ENCODE measurements around the gene TMEM43. TPM values are rescaled to one million over a fixed set of nuclear protein-coding genes. Genes with fewer than 3 reads are reported as not detected.

TMEM43 gene
- total and polyA plus RNA-seq, 2 of the 13 experiments (the other 11 are each of a cell fraction or from before 2014, with no cell fraction given) = 48.9 to 50.5 TPM

- TF ChIP-seq ZHX2 (IDR thresholded peaks at IDR 0.05; ENCODE audit: low read depth) (no peak), ZHX2 (CRISPR knock-in tag; IDR thresholded peaks at IDR 0.05; ENCODE audit: borderline replicate concordance) (no peak), CEBPB (IDR thresholded peaks at IDR 0.05; ENCODE audit: borderline replicate concordance, low read depth, low read length) (peak; percentile 83), PHF20 (CRISPR knock-in tag; IDR thresholded peaks at IDR 0.05) (no peak), ZNF704 (CRISPR knock-in tag; IDR thresholded peaks at IDR 0.05; ENCODE audit: borderline replicate concordance) (no peak), ZNF724P (CRISPR knock-in tag; IDR thresholded peaks at IDR 0.05; ENCODE audit: borderline replicate concordance) (no peak), ZBTB20 (CRISPR knock-in tag; IDR thresholded peaks at IDR 0.05; ENCODE audit: borderline replicate concordance, low read depth) (no peak), GMEB2 (CRISPR knock-in tag; IDR thresholded peaks at IDR 0.05; ENCODE audit: low read depth) (no peak), CENPT (CRISPR knock-in tag; IDR thresholded peaks at IDR 0.05; ENCODE audit: low read depth) (no peak), NFE2 (CRISPR knock-in tag; IDR thresholded peaks at IDR 0.05) (no peak), ZNF296 (CRISPR knock-in tag; conservative IDR thresholded peaks at IDR 0.05) (no peak), KDM2A (CRISPR knock-in tag; IDR thresholded peaks at IDR 0.05; ENCODE audit: borderline replicate concordance, low read depth) (no peak), ZBTB3 (CRISPR knock-in tag; IDR thresholded peaks at IDR 0.05; ENCODE audit: borderline replicate concordance, low read depth) (no peak), ZNF263 (CRISPR knock-in tag; IDR thresholded peaks at IDR 0.05) (no peak), ISL2 (CRISPR knock-in tag; IDR thresholded peaks at IDR 0.05) (no peak), ZNF24 (IDR thresholded peaks at IDR 0.05) (no peak), TMF1 (CRISPR knock-in tag; IDR thresholded peaks at IDR 0.05; ENCODE audit: low read depth) (no peak), CREB1 (IDR thresholded peaks at IDR 0.05) (peak; percentile 26; the same call in 1 of the 2 replicates), CREB1 (CRISPR knock-in tag; IDR thresholded peaks at IDR 0.05) (no peak), RORA (CRISPR knock-in tag; IDR thresholded peaks at IDR 0.05) (no peak)
These were observed 19.7 kb downstream of the TMEM43 start (continued) for GRCh38 chr3:14144423-14145075.
